Astrocyte (in vitro differentiated cells and primary cell): ENCODE results near the gene CDH13. TPM values are rescaled to one million over a fixed set of nuclear protein-coding genes. Genes with fewer than 3 reads are reported as not detected.

Experiments
- DNase-seq: peaks from one replicate; pipeline ENCODE4 v3.0.0-alpha.2; 2010; ENCODE audit warnings: low read depth
- FAIRE-seq: peaks from 2 replicates; lab custom pipeline; 2011; peaks lifted over from hg19 to GRCh38; lab: Jason Lieb, UNC
- H2AFZ ChIP-seq: 2 replicates; pipeline ENCODE4 v1.6.0; 2012; ENCODE audit warnings: low read depth, low read length, inconsistent platforms
- H3K27ac ChIP-seq: 2 replicates; pipeline ENCODE4 v1.5.1; 2011; ENCODE audit warnings: low read depth, low read length, inconsistent platforms
- H3K27me3 ChIP-seq: 2 replicates; pipeline ENCODE4 v1.6.0; 2011; ENCODE audit warnings: low read length, inconsistent platforms; ENCODE audit not compliant: insufficient read depth
- H3K36me3 ChIP-seq: 2 replicates; pipeline ENCODE4 v1.5.1; 2011; ENCODE audit warnings: low read length, inconsistent platforms; ENCODE audit not compliant: insufficient read depth
- H3K4me1 ChIP-seq: 2 replicates; pipeline ENCODE4 v1.5.1; 2011; ENCODE audit warnings: low read length, inconsistent platforms; ENCODE audit not compliant: insufficient read depth
- H3K4me2 ChIP-seq: 2 replicates; pipeline ENCODE4 v1.6.0; 2012; ENCODE audit warnings: low read length, inconsistent platforms
- H3K4me3 ChIP-seq: 2 replicates; pipeline ENCODE4 v1.5.1; 2011; ENCODE audit warnings: low read depth, mild to moderate bottlenecking, low read length, inconsistent platforms; ENCODE audit not compliant: insufficient read depth
- H3K79me2 ChIP-seq: 2 replicates; pipeline ENCODE4 v1.6.0; 2012; ENCODE audit warnings: mild to moderate bottlenecking, low read length, inconsistent platforms; ENCODE audit not compliant: insufficient read depth
- H3K9ac ChIP-seq: 2 replicates; pipeline ENCODE4 v1.6.0; 2012; ENCODE audit warnings: mild to moderate bottlenecking, low read length, inconsistent platforms
- H3K9me3 ChIP-seq: 2 replicates; pipeline ENCODE4 v1.5.1; 2012; ENCODE audit warnings: low read depth, mild to moderate bottlenecking, low read length, inconsistent platforms; ENCODE audit not compliant: insufficient read depth
- H4K20me1 ChIP-seq: 2 replicates; pipeline ENCODE4 v1.6.0; 2012; ENCODE audit warnings: low read length, inconsistent platforms; ENCODE audit not compliant: insufficient read depth
- H3K27ac Mint-ChIP-seq: one replicate; pipeline ENCODE4 v1.8.0; 2021; ENCODE audit warnings: mild to moderate bottlenecking, mixed read lengths; ENCODE audit not compliant: unreplicated experiment
- H3K27me3 Mint-ChIP-seq: one replicate; pipeline ENCODE4 v1.8.0; 2021; ENCODE audit warnings: low read depth, mixed read lengths; ENCODE audit not compliant: unreplicated experiment
- H3K36me3 Mint-ChIP-seq: one replicate; pipeline ENCODE4 v1.8.0; 2021; ENCODE audit warnings: low read depth, mixed read lengths; ENCODE audit not compliant: unreplicated experiment
- H3K4me1 Mint-ChIP-seq: one replicate; pipeline ENCODE4 v1.8.0; 2021; ENCODE audit warnings: low read depth, mixed read lengths; ENCODE audit not compliant: unreplicated experiment
- H3K4me3 Mint-ChIP-seq: one replicate; pipeline ENCODE4 v1.8.0; 2021; ENCODE audit warnings: mild to moderate bottlenecking, moderate library complexity, mixed read lengths; ENCODE audit not compliant: unreplicated experiment
- H3K9me3 Mint-ChIP-seq: one replicate; pipeline ENCODE4 v1.8.0; 2021; ENCODE audit warnings: mild to moderate bottlenecking, mixed read lengths; ENCODE audit not compliant: unreplicated experiment
- EZH2 ChIP-seq: IDR thresholded peaks from 2 replicates; pipeline ENCODE4 v1.6.1; 2012; ENCODE audit warnings: mild to moderate bottlenecking, low read length, inconsistent platforms; ENCODE audit not compliant: insufficient read depth
- total RNA-seq: library from RNA; stranded (reverse); gene quantifications from 2 replicates; pipeline ENCODE4 v1.2.1, GENCODE V29; 2021
- TF ChIP-seq, protein P1 (sequence below): IDR thresholded peaks from 2 replicates; pipeline ENCODE4 v1.5.1; 2011; ENCODE audit warnings: low read depth, mild to moderate bottlenecking, inconsistent platforms, low read length, moderate library complexity; ENCODE audit not compliant: insufficient read depth

Gene CDH13
- total RNA-seq, 1 donor from 2014 or later: 41.7 TPM

DNA sequence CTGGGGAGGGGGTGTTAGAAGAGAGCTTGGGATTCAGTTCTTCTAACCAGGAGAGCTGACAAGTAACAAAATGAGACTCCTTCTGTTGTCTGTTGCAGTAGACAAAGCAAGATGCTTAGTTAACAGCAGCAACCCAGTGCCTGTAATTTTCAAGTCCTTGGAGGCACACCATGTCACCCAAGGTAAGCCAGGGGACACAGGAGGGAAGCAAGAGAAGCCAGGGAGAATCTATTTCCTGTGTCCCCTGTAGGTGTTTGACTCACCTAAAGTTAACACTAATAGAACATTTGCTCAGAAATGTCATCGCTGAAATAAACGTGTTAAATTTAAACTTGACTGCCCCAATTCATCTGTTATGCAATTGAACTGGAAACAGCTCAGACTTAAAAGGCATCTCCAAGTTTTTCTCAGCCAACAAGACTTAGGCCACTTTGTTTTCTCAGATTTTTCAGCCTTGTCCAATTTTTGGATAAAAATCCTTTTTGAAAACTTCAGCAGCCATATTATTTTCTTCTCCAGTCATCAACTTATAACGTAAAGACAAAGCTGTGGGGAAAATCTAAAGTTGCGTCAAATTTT is 257.6 kb downstream of the CDH13 start:
- Histone ChIP-seq H3K4me3 (no peak overlapping the region), H3K79me2 (peaks cover 5% of the 10 kb centered on the region), H4K20me1 (peaks cover 23% of the 10 kb centered on the region), H3K4me1 (peaks cover 5% of the 10 kb centered on the region), H3K9me3 (no peaks in the 10 kb centered on the region), H2AFZ (no peak overlapping the region), H3K9ac (no peak overlapping the region), H3K36me3 (no peaks in the 10 kb centered on the region), H3K27ac (no peak overlapping the region), H3K27me3 (no peaks in the 10 kb centered on the region), H3K4me2 (no peak overlapping the region)
- Mint-ChIP-seq H3K27me3 (peaks cover 4% of the 10 kb centered on the region), H3K9me3 (peaks cover 2% of the 10 kb centered on the region), H3K4me1 (no peaks in the 10 kb centered on the region), H3K4me3 (no peak overlapping the region), H3K36me3 (peaks cover 2% of the 10 kb centered on the region), H3K27ac (no peak overlapping the region)
- TF ChIP-seq, protein P1, sequence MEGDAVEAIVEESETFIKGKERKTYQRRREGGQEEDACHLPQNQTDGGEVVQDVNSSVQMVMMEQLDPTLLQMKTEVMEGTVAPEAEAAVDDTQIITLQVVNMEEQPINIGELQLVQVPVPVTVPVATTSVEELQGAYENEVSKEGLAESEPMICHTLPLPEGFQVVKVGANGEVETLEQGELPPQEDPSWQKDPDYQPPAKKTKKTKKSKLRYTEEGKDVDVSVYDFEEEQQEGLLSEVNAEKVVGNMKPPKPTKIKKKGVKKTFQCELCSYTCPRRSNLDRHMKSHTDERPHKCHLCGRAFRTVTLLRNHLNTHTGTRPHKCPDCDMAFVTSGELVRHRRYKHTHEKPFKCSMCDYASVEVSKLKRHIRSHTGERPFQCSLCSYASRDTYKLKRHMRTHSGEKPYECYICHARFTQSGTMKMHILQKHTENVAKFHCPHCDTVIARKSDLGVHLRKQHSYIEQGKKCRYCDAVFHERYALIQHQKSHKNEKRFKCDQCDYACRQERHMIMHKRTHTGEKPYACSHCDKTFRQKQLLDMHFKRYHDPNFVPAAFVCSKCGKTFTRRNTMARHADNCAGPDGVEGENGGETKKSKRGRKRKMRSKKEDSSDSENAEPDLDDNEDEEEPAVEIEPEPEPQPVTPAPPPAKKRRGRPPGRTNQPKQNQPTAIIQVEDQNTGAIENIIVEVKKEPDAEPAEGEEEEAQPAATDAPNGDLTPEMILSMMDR: no peak
- TF ChIP-seq EZH2: no peak
- DNase-seq (no peak), FAIRE-seq (no peak)

DNA sequence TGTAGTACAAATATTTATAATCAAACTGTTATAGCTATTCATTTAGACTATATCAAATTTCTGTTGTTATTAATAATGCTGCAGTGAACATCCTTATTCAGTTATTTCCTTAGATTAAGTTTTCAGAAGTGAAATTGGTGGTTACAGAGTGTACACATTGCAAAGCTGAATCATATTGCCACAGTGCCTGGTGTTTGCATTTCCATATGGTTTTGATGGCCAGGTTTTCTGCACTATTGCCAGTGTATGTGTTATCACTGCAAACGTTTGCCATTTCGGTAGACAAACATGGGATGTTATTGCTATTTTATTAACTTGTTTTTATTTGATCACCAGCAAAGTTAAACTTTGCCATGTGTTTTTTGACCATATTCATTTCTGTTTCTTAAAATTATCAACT is 259.4 kb downstream of the CDH13 start:
- Mint-ChIP-seq H3K4me3 (no peak overlapping the region), H3K36me3 (peaks cover 2% of the 10 kb centered on the region), H3K4me1 (no peaks in the 10 kb centered on the region), H3K27me3 (peaks cover 4% of the 10 kb centered on the region), H3K9me3 (peaks cover 2% of the 10 kb centered on the region), H3K27ac (no peak overlapping the region)
- no peak overlapping the region for H3K27ac ChIP-seq
- H4K20me1 ChIP-seq: peaks cover 23% of the 10 kb centered on the region
- no peak for DNase-seq
- no peaks in the 10 kb centered on the region for H3K9me3 ChIP-seq
- TF ChIP-seq, protein P1: no peak
- no peak for TF ChIP-seq EZH2
- no peak overlapping the region for H3K4me3 ChIP-seq
- no peak overlapping the region for H3K4me2 ChIP-seq
- peaks cover 5% of the 10 kb centered on the region for H3K4me1 ChIP-seq
- H2AFZ ChIP-seq: no peak overlapping the region
- no peak overlapping the region for H3K9ac ChIP-seq
- no peaks in the 10 kb centered on the region for H3K27me3 ChIP-seq
- no peak for FAIRE-seq
- H3K36me3 ChIP-seq: no peaks in the 10 kb centered on the region
- H3K79me2 ChIP-seq: no peaks in the 10 kb centered on the region

DNA sequence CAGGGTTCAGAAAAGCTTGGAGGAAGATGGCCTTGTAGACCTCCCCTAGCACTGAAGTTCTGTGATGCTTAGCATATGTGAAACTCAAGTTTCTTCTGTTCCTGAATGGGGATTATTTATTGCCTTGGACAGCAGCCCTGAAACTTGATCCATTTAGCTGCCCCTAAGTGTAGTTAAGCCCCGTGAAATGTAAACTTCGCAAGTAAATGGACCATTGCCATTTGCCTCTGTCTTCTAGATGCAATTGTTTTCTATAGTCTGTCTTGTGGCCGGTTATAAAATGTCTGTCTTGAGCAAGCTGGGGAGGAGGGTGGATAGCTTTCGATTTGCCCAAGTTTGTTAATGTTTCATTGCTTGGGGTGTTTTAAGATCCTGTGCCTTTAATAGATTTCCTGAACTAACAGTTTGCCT is 261.8 kb downstream of the CDH13 start:
- no peak overlapping the region for H3K4me3 Mint-ChIP-seq
- peak; percentile 80 for DNase-seq
- H3K4me1 ChIP-seq: peaks cover 5% of the 10 kb centered on the region
- no peaks in the 10 kb centered on the region for H3K9me3 ChIP-seq
- TF ChIP-seq, protein P1: no peak
- H3K27ac ChIP-seq: no peak overlapping the region
- no peaks in the 10 kb centered on the region for H3K27me3 ChIP-seq
- no peak overlapping the region for H3K27ac Mint-ChIP-seq
- no peak overlapping the region for H2AFZ ChIP-seq
- H3K4me2 ChIP-seq: peak overlapping the region; percentile 34
- H3K36me3 ChIP-seq: no peaks in the 10 kb centered on the region
- H3K27me3 Mint-ChIP-seq: peaks cover 4% of the 10 kb centered on the region
- H3K9me3 Mint-ChIP-seq: peaks cover 2% of the 10 kb centered on the region
- peaks cover 23% of the 10 kb centered on the region for H4K20me1 ChIP-seq
- peaks cover 2% of the 10 kb centered on the region for H3K36me3 Mint-ChIP-seq
- no peak overlapping the region for H3K9ac ChIP-seq
- no peaks in the 10 kb centered on the region for H3K4me1 Mint-ChIP-seq
- no peaks in the 10 kb centered on the region for H3K79me2 ChIP-seq
- no peak overlapping the region for H3K4me3 ChIP-seq
- no peak for FAIRE-seq
